Measurements from ENCODE around the gene NKIRAS2.

Gene NKIRAS2

DNA sequence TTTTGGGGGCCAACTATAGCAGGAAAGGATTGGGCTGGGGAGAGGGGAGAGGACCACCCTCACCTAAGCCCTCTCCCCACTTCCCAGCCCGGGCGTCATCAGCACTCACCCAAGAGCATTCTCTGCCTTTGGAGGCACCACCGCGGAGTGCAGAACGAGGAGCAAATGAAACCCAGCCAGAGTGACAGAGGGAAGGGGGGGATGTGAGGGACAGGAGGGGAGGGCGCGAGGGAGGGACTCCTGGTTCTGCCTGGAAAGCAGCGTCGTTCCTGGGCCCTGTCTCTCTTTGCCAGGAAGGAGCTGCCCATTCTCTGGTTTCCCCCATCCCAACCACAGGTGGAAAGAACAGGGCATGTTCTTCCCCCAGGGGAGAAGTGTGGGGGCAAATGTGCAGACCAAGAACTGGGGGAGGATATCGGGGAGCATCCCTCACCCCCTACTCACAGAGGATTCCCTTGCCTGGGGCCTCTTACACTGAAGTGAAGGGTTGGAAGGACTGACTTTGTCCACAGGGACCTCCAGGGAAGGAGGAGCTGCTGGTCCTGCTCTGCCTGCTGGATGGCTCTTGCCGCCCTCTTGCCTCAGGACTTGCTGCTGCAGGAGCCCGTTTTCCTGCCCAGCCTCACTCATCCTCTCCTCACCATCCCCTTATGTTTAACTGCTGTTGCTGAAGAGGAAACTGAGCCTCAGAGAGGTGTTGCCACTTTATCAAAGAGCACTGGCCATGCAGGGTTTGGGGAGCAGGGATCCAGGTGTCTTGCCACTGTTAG lies 34.0 kb downstream of the NKIRAS2 start:
- ChIA-PET POLR2A (interaction anchor here (0.7 kb wide), 1 partner anchor 420 kb away, joined by 3 read pairs; no protein-coding TSS in a partner anchor), CTCF (interaction anchor here (1.1 to 1.8 kb wide), 4 partner anchors 12 to 28 kb away, joined by 3 to 8 read pairs (median 6); no protein-coding TSS in a partner anchor)
- H3K4me3 ChIP-seq (ENCODE audit: low read depth, low read length): no peak overlapping the region
- DNase-seq (ENCODE audit: low read depth, low spot score): no peak
- no peak for TF ChIP-seq CTCF (IDR thresholded peaks at IDR 0.05; ENCODE audit: insufficient read depth, low read length, missing control alignments)

GRCh38 chr17:42055027-42055426 lies 35.1 kb downstream of the NKIRAS2 start:
- CTCF ChIA-PET: interaction anchor here (1.1 to 2.9 kb wide), 5 partner anchors 9 to 17 kb away, joined by 3 to 26 read pairs (median 5); no protein-coding TSS in a partner anchor
- POLR2A ChIA-PET: interaction anchor here (0.7 kb wide), 1 partner anchor 27 kb away, joined by 3 read pairs; no protein-coding TSS in a partner anchor
- H3K4me3 ChIP-seq (ENCODE audit: low read depth, low read length): no peak overlapping the region
- TF ChIP-seq CTCF (IDR thresholded peaks at IDR 0.05; ENCODE audit: insufficient read depth, low read length, missing control alignments): no peak
- no peak for DNase-seq (ENCODE audit: low read depth, low spot score)

- TF ChIP-seq CTCF (IDR thresholded peaks at IDR 0.05; ENCODE audit: insufficient read depth, low read length, missing control alignments): no peak
- ChIA-PET CTCF (interaction anchor here (1.0 to 2.9 kb wide), 5 partner anchors 10 to 27 kb away, joined by 3 to 26 read pairs (median 5); no protein-coding TSS in a partner anchor), POLR2A (no interaction called here)
- no peak for DNase-seq (ENCODE audit: low read depth, low spot score)
- no peak overlapping the region for H3K4me3 ChIP-seq (ENCODE audit: low read depth, low read length)
Observed at GRCh38 chr17:42055496-42055895, 35.6 kb downstream of the NKIRAS2 start.

DNA sequence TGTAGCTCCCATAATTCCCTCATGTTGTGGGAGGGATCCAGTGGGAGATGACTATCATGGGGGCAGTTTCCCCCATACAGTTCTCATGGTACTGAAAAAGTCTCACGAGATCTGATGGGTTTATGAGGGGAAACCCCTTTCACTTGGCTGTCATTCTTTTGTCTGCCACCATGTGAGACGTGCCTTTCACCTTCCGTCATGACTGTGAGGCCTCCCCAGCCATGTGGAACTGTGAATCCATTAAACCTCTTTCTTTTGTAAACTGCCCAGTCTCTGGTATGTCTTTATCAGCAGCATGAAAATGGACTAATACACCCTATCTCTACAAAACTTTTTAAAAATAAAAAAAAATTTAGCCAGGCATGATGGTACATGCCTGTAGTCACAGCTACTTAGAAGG lies 36.7 kb downstream of the NKIRAS2 start:
- DNase-seq (ENCODE audit: low read depth, low spot score): no peak
- H3K4me3 ChIP-seq (ENCODE audit: low read depth, low read length): no peak overlapping the region
- TF ChIP-seq CTCF (IDR thresholded peaks at IDR 0.05; ENCODE audit: insufficient read depth, low read length, missing control alignments): no peak
- ChIA-PET CTCF (interaction anchor here (2.3 to 2.9 kb wide), 3 partner anchors 9 to 11 kb away, joined by 5 to 26 read pairs (median 16); no protein-coding TSS in a partner anchor), POLR2A (no interaction called here)

GRCh38 chr17:42058063-42058462 lies 38.2 kb downstream of the NKIRAS2 start:
- no peak overlapping the region for H3K4me3 ChIP-seq (ENCODE audit: low read depth, low read length)
- TF ChIP-seq CTCF (IDR thresholded peaks at IDR 0.05; ENCODE audit: insufficient read depth, low read length, missing control alignments): no peak
- CTCF ChIA-PET: interaction anchor here (1.1 to 3.3 kb wide), 2 partner anchors 10 to 15 kb away, joined by 3 to 12 read pairs; no protein-coding TSS in a partner anchor
- DNase-seq (ENCODE audit: low read depth, low spot score): no peak
- POLR2A ChIA-PET: no interaction called here

GRCh38 chr17:42059815-42060214 lies 39.9 kb downstream of the NKIRAS2 start:
- DNase-seq (ENCODE audit: low read depth, low spot score): no peak
- TF ChIP-seq CTCF (IDR thresholded peaks at IDR 0.05; ENCODE audit: insufficient read depth, low read length, missing control alignments): no peak
- no peak overlapping the region for H3K4me3 ChIP-seq (ENCODE audit: low read depth, low read length)
- ChIA-PET POLR2A (no interaction called here), CTCF (interaction anchor here (1.5 to 3.3 kb wide), 3 partner anchors 8 to 43 kb away, joined by 3 to 12 read pairs (median 6); no protein-coding TSS in a partner anchor)

Data from AG04449 (cell line).